ENCODE results near the gene INPP5K. TPM values are rescaled to one million over a fixed set of nuclear protein-coding genes. Genes with fewer than 3 reads are reported as not detected.

The INPP5K gene
- polyA plus RNA-seq, 1 experiment: 25.9 TPM

GRCh38 chr17:1473841-1474240 lies 42.6 kb downstream of the INPP5K start:
- DNase-seq (ENCODE audit: low read depth, low spot score): no peak
- H3K27ac ChIP-seq (ENCODE audit: low read depth, low read length): no peak overlapping the region
- no peaks in the 10 kb centered on the region for H3K27me3 ChIP-seq (ENCODE audit: control insufficient read depth, insufficient read depth, low read length)
- TF ChIP-seq CTCF (IDR thresholded peaks at IDR 0.05; ENCODE audit: low read depth, low read length): no peak
- H3K4me3 ChIP-seq (ENCODE audit: low read depth, low read length): no peak overlapping the region
- ChIA-PET CTCF (interaction anchor here (1.5 kb wide), 1 partner anchor 109 kb away, joined by 3 read pairs; no protein-coding TSS in a partner anchor), POLR2A (interaction anchor here (0.6 kb wide), 1 partner anchor 46 kb away, joined by 5 read pairs; no protein-coding TSS in a partner anchor)
- H3K9me3 ChIP-seq (ENCODE audit: control insufficient read depth, insufficient read depth, low read length): no peaks in the 10 kb centered on the region; the same call in 1 of the 2 replicates

DNA sequence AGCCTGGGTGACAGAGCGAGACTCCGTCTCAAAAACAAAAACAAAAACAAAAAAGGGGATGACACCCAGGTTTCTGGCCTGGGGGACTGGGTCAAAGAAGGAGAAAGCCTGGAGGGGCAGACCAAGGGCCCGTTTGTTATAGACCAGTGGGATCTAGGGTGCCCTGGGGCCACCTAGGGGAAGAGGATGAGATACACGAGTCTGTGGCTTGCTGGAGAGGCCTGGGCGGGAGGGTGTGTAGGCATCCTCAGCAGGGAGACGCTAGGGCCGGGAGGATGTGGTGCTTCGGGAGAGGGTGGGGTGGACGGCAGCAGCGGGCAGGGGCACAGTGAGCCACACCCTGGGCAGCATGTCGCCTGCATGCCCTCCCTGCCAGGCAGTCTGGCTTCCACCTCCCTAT lies 43.2 kb downstream of the INPP5K start:
- POLR2A ChIA-PET: interaction anchor here (0.7 kb wide), 1 partner anchor 53 kb away, joined by 3 read pairs; no protein-coding TSS in a partner anchor
- H3K4me3 ChIP-seq (ENCODE audit: low read depth, low read length): no peak overlapping the region
- CTCF ChIA-PET: no interaction called here
- H3K27me3 ChIP-seq (ENCODE audit: control insufficient read depth, insufficient read depth, low read length): no peaks in the 10 kb centered on the region
- DNase-seq (ENCODE audit: low read depth, low spot score): no peak
- H3K27ac ChIP-seq (ENCODE audit: low read depth, low read length): no peak overlapping the region
- no peak for TF ChIP-seq CTCF (IDR thresholded peaks at IDR 0.05; ENCODE audit: low read depth, low read length)
- H3K9me3 ChIP-seq (ENCODE audit: control insufficient read depth, insufficient read depth, low read length): no peaks in the 10 kb centered on the region; the same call in 1 of the 2 replicates

DNA sequence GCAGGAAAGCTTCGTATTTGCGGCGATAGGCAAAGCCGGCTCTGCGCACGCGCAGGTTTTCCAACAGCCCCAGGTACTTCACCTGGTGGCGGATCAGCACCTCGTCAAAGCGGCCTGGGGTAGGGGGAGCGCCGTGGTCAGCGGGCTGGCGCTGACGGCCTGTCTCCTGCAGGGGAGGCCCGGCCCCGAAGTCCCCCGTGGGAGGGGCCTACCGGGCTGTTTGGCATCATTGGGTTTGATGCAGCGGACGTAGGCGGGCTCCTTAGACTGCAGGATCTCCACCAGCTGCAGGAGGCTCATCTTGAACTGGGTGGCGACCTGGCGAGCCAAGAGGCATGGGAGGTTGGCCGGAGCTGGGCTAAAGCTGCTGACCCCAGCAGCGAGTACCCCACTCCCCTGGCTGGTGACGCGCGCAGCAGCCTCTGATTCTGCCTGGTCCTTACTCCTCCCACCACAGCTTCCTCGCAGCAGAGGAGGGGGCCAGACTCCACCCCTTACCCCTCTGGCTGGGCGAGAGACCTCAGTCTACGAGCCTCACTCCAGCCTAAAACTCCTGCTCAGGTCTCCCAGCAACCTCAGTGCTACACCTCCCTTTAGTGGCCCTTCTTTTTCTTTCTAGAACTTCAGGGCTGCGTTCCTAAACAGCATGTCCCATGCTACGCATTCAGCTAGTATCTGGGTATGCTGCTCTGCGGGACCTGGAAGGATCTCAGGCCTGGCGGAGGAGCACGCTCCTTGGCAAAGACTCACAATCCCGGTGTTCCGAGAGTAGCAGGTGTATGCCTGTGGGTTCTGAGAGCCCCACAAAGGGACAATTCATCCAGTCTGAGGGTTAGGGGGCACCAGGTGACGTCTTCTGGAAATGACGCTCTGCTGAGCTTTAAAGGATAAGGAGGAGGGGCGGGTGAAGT lies 44.2 kb downstream of the INPP5K start:
- ChIA-PET CTCF (no interaction called here), POLR2A (interaction anchor here (0.7 to 1.5 kb wide), 4 partner anchors 9 to 212 kb away, joined by 3 read pairs; no protein-coding TSS in a partner anchor)
- no peak for DNase-seq (ENCODE audit: low read depth, low spot score)
- H3K27ac ChIP-seq (ENCODE audit: low read depth, low read length): no peak overlapping the region
- H3K27me3 ChIP-seq (ENCODE audit: control insufficient read depth, insufficient read depth, low read length): no peaks in the 10 kb centered on the region
- no peak for TF ChIP-seq CTCF (IDR thresholded peaks at IDR 0.05; ENCODE audit: low read depth, low read length)
- H3K9me3 ChIP-seq (ENCODE audit: control insufficient read depth, insufficient read depth, low read length): no peaks in the 10 kb centered on the region; the same call in 1 of the 2 replicates
- no peak overlapping the region for H3K4me3 ChIP-seq (ENCODE audit: low read depth, low read length)

- Histone ChIP-seq H3K9me3 (ENCODE audit: control insufficient read depth, insufficient read depth, low read length) (no peaks in the 10 kb centered on the region; the same call in 1 of the 2 replicates), H3K27ac (ENCODE audit: low read depth, low read length) (no peak overlapping the region), H3K4me3 (ENCODE audit: low read depth, low read length) (no peak overlapping the region), H3K27me3 (ENCODE audit: control insufficient read depth, insufficient read depth, low read length) (no peaks in the 10 kb centered on the region)
- CTCF ChIA-PET: no interaction called here
- POLR2A ChIA-PET: interaction anchor here (1.5 kb wide), 1 partner anchor 11 kb away, joined by 3 read pairs; no protein-coding TSS in a partner anchor
- no peak for TF ChIP-seq CTCF (IDR thresholded peaks at IDR 0.05; ENCODE audit: low read depth, low read length)
- DNase-seq (ENCODE audit: low read depth, low spot score): no peak
These were observed 44.9 kb downstream of the INPP5K start for GRCh38 chr17:1471490-1471889.

Measured in AG04450 (cell line).